Measurements from ENCODE around the gene KIF5A. TPM values are rescaled to one million over a fixed set of nuclear protein-coding genes. Genes with fewer than 3 reads are reported as not detected.

KIF5A gene
- total and polyA plus RNA-seq, 3 donors from 2014 or later: 6.8 to 9.1 (median 8.4) TPM

DNA sequence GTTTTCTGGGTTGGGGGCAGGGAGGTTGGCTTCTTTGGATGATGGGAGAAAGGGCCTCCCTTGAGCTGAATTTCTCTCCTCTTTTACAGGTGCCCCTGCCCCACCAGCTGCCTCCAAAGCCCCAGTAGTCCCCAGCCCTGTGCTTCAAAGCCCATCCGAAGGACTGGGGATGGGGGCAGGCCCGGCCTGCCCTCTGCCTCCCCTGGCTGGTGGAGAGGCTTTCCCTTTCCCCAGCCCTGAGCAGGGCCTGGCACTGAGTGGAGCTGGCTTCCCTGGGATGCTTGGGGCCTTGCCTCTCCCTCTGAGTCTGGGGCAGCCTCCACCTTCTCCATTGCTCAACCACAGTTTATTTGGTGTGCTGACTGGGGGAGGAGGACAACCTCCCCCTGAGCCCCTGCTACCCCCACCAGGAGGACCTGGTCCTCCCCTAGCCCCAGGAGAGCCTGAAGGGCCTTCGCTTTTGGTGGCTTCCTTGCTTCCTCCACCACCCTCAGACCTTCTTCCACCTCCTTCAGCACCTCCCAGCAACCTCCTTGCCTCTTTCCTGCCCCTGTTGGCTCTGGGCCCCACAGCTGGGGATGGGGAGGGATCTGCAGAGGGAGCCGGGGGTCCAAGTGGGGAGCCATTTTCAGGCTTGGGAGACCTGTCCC lies 23.2 kb upstream of the KIF5A start:
- H3K4me1 ChIP-seq: peaks cover 24% of the 10 kb centered on the region
- no peaks in the 10 kb centered on the region for H3K27me3 ChIP-seq
- no peaks in the 10 kb centered on the region for H3K9me3 ChIP-seq
- H3K36me3 ChIP-seq (ENCODE audit: low read depth, missing control alignments): no peaks in the 10 kb centered on the region
- 83 to 91% methylated on average over 4 of the region's 4 CpGs for WGBS, 2 donors
- DNase-seq: no peak
- H3K27ac ChIP-seq: no peak overlapping the region
- TF ChIP-seq, protein P1, sequence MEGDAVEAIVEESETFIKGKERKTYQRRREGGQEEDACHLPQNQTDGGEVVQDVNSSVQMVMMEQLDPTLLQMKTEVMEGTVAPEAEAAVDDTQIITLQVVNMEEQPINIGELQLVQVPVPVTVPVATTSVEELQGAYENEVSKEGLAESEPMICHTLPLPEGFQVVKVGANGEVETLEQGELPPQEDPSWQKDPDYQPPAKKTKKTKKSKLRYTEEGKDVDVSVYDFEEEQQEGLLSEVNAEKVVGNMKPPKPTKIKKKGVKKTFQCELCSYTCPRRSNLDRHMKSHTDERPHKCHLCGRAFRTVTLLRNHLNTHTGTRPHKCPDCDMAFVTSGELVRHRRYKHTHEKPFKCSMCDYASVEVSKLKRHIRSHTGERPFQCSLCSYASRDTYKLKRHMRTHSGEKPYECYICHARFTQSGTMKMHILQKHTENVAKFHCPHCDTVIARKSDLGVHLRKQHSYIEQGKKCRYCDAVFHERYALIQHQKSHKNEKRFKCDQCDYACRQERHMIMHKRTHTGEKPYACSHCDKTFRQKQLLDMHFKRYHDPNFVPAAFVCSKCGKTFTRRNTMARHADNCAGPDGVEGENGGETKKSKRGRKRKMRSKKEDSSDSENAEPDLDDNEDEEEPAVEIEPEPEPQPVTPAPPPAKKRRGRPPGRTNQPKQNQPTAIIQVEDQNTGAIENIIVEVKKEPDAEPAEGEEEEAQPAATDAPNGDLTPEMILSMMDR (IDR thresholded peaks at IDR 0.05): no peak
- no peak for TF ChIP-seq POLR2A (IDR thresholded peaks at IDR 0.05)
- no peak overlapping the region for H3K4me3 ChIP-seq
- intact Hi-C loops (cut with DNase I; ENCODE audit: low total_unique reads): no loop called here

DNA sequence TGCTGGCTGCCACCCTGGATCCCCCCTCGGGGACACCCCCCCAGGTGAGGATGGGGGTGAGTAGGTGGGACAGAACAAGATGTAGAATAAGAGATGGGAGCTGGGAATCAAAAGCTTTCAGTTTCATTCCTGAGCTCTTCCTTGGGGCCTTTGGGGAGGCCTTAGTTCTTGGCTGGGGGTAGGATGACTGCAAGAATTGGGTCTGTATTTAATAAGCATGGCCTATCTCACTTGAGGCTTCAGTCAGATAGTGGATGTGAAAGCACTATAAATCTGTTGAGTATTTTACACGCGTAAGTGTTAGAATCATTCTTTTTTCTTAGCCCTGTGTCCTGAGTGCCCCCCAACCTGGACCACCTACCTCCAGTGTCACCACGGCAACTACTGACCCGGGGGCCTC lies 22.7 kb upstream of the KIF5A start:
- DNase-seq: no peak
- WGBS, 2 donors: 78% methylated on average over 5 of the region's 5 CpGs
- H3K4me1 ChIP-seq: peaks cover 18% of the 10 kb centered on the region
- intact Hi-C loops (cut with DNase I; ENCODE audit: low total_unique reads): no loop called here
- TF ChIP-seq, protein P1 (IDR thresholded peaks at IDR 0.05): no peak
- TF ChIP-seq POLR2A (IDR thresholded peaks at IDR 0.05): no peak
- no peaks in the 10 kb centered on the region for H3K36me3 ChIP-seq (ENCODE audit: low read depth, missing control alignments)
- no peak overlapping the region for H3K4me3 ChIP-seq
- H3K27me3 ChIP-seq: no peaks in the 10 kb centered on the region
- H3K9me3 ChIP-seq: no peaks in the 10 kb centered on the region
- H3K27ac ChIP-seq: no peak overlapping the region

DNA sequence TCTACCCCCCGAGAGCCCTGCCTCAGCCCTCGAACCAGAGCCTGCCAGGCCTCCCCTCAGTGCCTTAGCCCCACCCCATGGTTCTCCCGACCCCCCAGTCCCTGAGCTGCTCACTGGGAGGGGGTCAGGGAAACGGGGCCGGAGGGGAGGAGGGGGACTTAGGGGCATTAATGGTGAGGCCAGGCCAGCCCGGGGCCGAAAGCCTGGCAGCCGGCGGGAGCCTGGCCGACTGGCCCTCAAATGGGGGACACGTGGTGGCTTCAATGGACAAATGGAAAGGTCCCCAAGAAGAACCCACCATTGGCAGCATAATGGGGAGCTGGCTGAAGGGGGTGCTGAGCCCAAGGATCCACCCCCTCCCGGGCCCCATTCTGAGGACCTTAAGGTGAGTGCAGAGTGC lies 21.7 kb upstream of the KIF5A start:
- Histone ChIP-seq H3K27me3 (no peaks in the 10 kb centered on the region), H3K4me1 (peaks cover 18% of the 10 kb centered on the region), H3K4me3 (no peak overlapping the region), H3K36me3 (ENCODE audit: low read depth, missing control alignments) (no peaks in the 10 kb centered on the region), H3K27ac (no peak overlapping the region), H3K9me3 (no peaks in the 10 kb centered on the region)
- 80 to 86% methylated on average over 10 to 12 of the region's 12 CpGs for WGBS, 2 donors
- no peak for DNase-seq
- intact Hi-C loops (cut with DNase I; ENCODE audit: low total_unique reads): no loop called here
- TF ChIP-seq, protein P1 (IDR thresholded peaks at IDR 0.05): no peak
- no peak for TF ChIP-seq POLR2A (IDR thresholded peaks at IDR 0.05)

DNA sequence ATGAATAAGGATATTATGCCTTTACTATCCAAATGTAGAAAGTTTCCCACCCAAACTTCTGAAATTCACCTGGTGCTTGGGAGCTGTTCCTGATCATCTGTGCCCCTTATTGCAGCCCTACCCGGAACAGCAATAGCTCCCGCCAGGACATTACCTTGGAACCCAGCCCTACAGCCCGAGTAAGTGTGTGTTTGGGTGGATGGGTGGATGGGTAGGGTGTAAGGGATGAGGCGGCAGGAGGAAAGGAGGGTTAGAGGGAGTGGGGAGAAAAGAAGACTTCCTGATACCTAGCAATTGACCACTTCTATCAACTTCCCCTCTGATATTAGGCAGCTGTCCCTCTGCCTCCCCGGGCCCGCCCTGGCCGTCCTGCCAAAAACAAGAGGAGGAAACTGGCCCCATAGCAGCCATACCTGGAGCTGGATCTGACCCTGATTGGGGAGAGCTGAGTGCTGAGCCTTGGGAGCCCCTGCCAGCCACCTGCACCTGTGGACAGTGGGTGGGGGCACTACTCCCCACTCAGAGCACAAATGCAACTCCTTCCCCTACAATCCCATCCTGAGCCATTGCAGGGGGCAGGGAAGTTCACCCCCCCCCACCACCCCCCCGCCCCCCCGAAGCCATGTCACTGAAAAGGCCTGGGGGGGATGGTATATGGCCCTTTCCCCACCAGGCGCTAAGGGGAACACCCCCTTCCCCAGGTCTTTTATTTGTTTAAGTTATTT lies 20.9 kb upstream of the KIF5A start:
- Histone ChIP-seq H3K27me3 (no peaks in the 10 kb centered on the region), H3K4me3 (no peak overlapping the region), H3K27ac (no peak overlapping the region), H3K9me3 (no peaks in the 10 kb centered on the region), H3K36me3 (ENCODE audit: low read depth, missing control alignments) (no peaks in the 10 kb centered on the region), H3K4me1 (peaks cover 10% of the 10 kb centered on the region)
- DNase-seq: no peak
- 74 to 75% methylated on average over 7 to 10 of the region's 10 CpGs for WGBS, 2 donors
- TF ChIP-seq, protein P1 (IDR thresholded peaks at IDR 0.05): no peak
- intact Hi-C loops (cut with DNase I; ENCODE audit: low total_unique reads): no loop called here
